NOMO-1 (cell line): ENCODE results near the gene GMPR.
"Not testable (repeated sequence)": the region's sequence is repeated elsewhere in the genome, so short reads cannot be mapped to it uniquely, and the experiment has no call there.

Source experiments
- DNase-seq, 2 experiments: peaks; one replicate each; lab custom pipeline; 2025; ENCODE audit not compliant: unreplicated experiment in 2 of 2; lab: John Stamatoyannopoulos, UW

The GMPR gene

GRCh38 chr6:16244446-16244845, 6.1 kb downstream of the GMPR start:
- no peak for DNase-seq

GRCh38 chr6:16244869-16245451, 6.6 kb downstream of the GMPR start:
- no peak for DNase-seq

GRCh38 chr6:16248271-16248853, 10.0 kb downstream of the GMPR start:
- no peak for DNase-seq

GRCh38 chr6:16249971-16250370, 11.6 kb downstream of the GMPR start:
- DNase-seq = no peak

- DNase-seq = no peak
Measured at GRCh38 chr6:16251706-16252105, 13.3 kb downstream of the GMPR start.

GRCh38 chr6:16252686-16253299, 14.4 kb downstream of the GMPR start:
- no peak for DNase-seq

- DNase-seq = no peak
Measured at GRCh38 chr6:16253399-16254144, 15.2 kb downstream of the GMPR start.

- DNase-seq = no peak
Measured at GRCh38 chr6:16254535-16254934, 16.1 kb downstream of the GMPR start.

- no peak for DNase-seq
Measured at GRCh38 chr6:16256781-16257180, 18.4 kb downstream of the GMPR start.

- DNase-seq = no peak
Measured at GRCh38 chr6:16257999-16258708, 19.8 kb downstream of the GMPR start.

- no peak for DNase-seq
Measured at GRCh38 chr6:16258709-16259075, 20.3 kb downstream of the GMPR start.

GRCh38 chr6:16259604-16260003, 21.2 kb downstream of the GMPR start:
- not testable (repeated sequence) for DNase-seq

GRCh38 chr6:16260602-16261001, 22.2 kb downstream of the GMPR start:
- DNase-seq = not testable (repeated sequence)

GRCh38 chr6:16262773-16263172, 24.4 kb downstream of the GMPR start:
- not testable (repeated sequence) for DNase-seq

- DNase-seq = not testable (repeated sequence)
Measured at GRCh38 chr6:16263464-16264099, 25.2 kb downstream of the GMPR start.

GRCh38 chr6:16264785-16265184, 26.4 kb downstream of the GMPR start:
- no peak for DNase-seq

GRCh38 chr6:16265351-16266341, 27.3 kb downstream of the GMPR start:
- no peak for DNase-seq

- no peak for DNase-seq
Measured at GRCh38 chr6:16267428-16268263, 29.3 kb downstream of the GMPR start.
